ENCODE measurements around the gene AHDC1.
"Not testable (repeated sequence)": the region's sequence is repeated elsewhere in the genome, so short reads cannot be mapped to it uniquely, and the experiment has no call there.

GRCh38 chr1:27627733-27628132 is 23.8 kb upstream of the AHDC1 start:
- not testable (repeated sequence) for TF ChIP-seq EZH2 (IDR thresholded peaks at IDR 0.05; ENCODE audit: borderline replicate concordance, low read depth, low read length); POLR2A (conservative IDR thresholded peaks at IDR 0.05); EP300 (IDR thresholded peaks at IDR 0.05; ENCODE audit: low read length); MYC (IDR thresholded peaks at IDR 0.05; ENCODE audit: low read depth, low read length); MYC (CRISPR knock-in tag; IDR thresholded peaks at IDR 0.05; ENCODE audit: borderline replicate concordance, low read depth); CBX2 (IDR thresholded peaks at IDR 0.05; ENCODE audit: insufficient read depth, low read length, poor library complexity, severe bottlenecking); ZBTB33 (CRISPR knock-in tag; IDR thresholded peaks at IDR 0.05); GATA2 (CRISPR knock-in tag; IDR thresholded peaks at IDR 0.05); CBFA2T2 (conservative IDR thresholded peaks at IDR 0.05); SIN3A (IDR thresholded peaks at IDR 0.05; ENCODE audit: borderline replicate concordance in 2 of 2, control insufficient read depth in 1 of 2, low read depth in 2 of 2, low read length in 2 of 2); ZNF696 (CRISPR knock-in tag; conservative IDR thresholded peaks at IDR 0.05); ELF4 (CRISPR knock-in tag; IDR thresholded peaks at IDR 0.05); NFYB (IDR thresholded peaks at IDR 0.05; ENCODE audit: extremely low read depth, insufficient read length)

Measured in K562 (cell line).